Esophagus muscularis mucosa (tissue), 4 donors: ENCODE measurements around the gene TIGD3. TPM values are rescaled to one million over a fixed set of nuclear protein-coding genes. Genes with fewer than 3 reads are reported as not detected.

Experiments used
- DNase-seq: peaks from one replicate; pipeline ENCODE4 v3.0.0-alpha.2; 2017; ENCODE audit errors: extremely low spot score
- H3K27ac ChIP-seq, 4 donors: fragments of 200-600 bp; sonication (generic); replicated peaks in 1 of 4; 1 replicate in 3 of 4; 2 replicates in 1 of 4; pipeline ENCODE4 v1.5.1; 2016 to 2019; ENCODE audit warnings: mild to moderate bottlenecking in 1 of 4
- H3K27me3 ChIP-seq, 4 donors: fragments of 200-600 bp; sonication (generic); one replicate each; pipeline versions ENCODE4 v1.5.1 to v1.6.0; 2016 to 2019
- H3K36me3 ChIP-seq, 4 donors: fragments of 200-600 bp; sonication (generic); one replicate each; pipeline ENCODE4 v1.5.1; 2016 to 2019
- H3K4me1 ChIP-seq, 4 donors: fragments of 200-600 bp; sonication (generic); one replicate each; pipeline ENCODE4 v1.5.1; 2016 to 2019
- H3K4me3 ChIP-seq, 4 donors: fragments of 200-600 bp; sonication (generic); 1 replicate in 2 of 4; 2 replicates in 2 of 4; pipeline ENCODE4 v1.5.1; 2016 to 2019; ENCODE audit warnings: mild to moderate bottlenecking in 4 of 4, moderate library complexity in 1 of 4
- H3K9me3 ChIP-seq, 4 donors: fragments of 200-600 bp; sonication (generic); 1 replicate in 3 of 4; 2 replicates in 1 of 4; pipeline ENCODE4 v1.5.1; 2016 to 2019
- EP300 ChIP-seq: sonication (generic); formaldehyde crosslinking; IDR thresholded peaks from one replicate; pipeline ENCODE4 v1.6.1; 2017; ENCODE audit warnings: antibody characterized with exemption
- POLR2A ChIP-seq: fragments of 450-650 bp; IDR thresholded peaks from one replicate; pipeline ENCODE4 v1.6.1; 2017; ENCODE audit warnings: antibody characterized with exemption, moderate library complexity, mild to moderate bottlenecking, low read depth
- POLR2AphosphoS5 ChIP-seq, 2 donors: sonication (generic); formaldehyde crosslinking; IDR thresholded peaks; one replicate each; pipeline ENCODE4 v1.6.1; 2017; ENCODE audit warnings: antibody characterized with exemption in 2 of 2
- WGBS: methylation state at CpG from one replicate; pipeline ENCODE4 v1.1.5; 2018; 5-methylcytosine and 5-hydroxymethylcytosine counted together
- intact Hi-C: fragments of 100-400 bp; cut with DNase I; formaldehyde crosslinking; loops from one replicate; pipeline ENCODE4 v1.15.1; 2023
- total RNA-seq, 4 donors: library from RNA; depleted of rRNA; stranded (reverse); fragments of >200 nt; gene quantifications; one replicate each; pipeline versions ENCODE4 v1.1.0 to v1.2.1, GENCODE V29; 2016
- TF ChIP-seq, protein P1 (sequence below), 3 experiments: fragments of 200-600 bp in 2 of 3; fragments of 450-650 bp in 1 of 3; sonication (generic) in 2 of 3; IDR thresholded peaks; one replicate each; pipeline ENCODE4 v1.5.1; 2017 to 2019; ENCODE audit warnings: antibody characterized with exemption in 3 of 3, mild to moderate bottlenecking in 2 of 3, moderate library complexity in 1 of 3

Gene TIGD3
- total RNA-seq, 4 donors from 2014 or later, result 0.19 TPM; not detected in 3

DNA sequence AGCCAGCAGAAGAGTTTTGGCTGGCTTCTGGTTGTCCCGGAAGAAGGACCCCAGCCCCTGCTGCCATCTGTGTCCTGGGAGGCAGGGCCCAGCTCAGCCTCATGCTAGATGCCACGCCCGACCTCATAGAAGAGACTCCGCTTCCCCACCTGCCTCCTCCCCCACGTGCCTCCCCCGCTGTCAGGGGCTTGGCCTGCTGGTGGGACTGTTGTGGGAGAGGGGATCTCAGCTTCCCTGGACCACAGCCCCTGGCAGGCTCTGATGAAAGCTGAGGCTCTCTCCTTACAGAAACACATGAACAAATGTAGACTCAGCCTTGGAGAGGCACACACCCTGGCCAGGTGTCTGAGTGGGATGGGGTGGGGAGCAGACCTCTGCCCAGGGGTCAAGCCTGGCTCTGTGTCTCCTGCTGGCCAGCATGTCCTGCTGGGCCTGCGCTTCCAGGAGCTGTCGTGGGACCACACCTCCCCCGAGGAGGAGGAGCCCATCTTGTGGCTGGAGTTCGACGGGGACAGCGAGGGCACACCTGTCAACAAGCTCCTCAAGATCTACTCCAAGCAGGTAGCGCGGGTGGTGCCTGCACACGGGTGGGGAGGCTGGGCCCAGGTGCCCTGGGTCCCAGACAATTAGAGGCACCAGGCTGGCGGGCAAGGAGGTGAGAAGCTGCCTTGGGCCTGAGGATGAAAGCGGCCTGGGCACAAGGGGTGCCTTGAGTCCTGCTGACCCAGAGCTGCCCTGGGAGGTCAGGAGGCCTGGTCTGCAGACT is 45.9 kb downstream of the TIGD3 start:
- Histone ChIP-seq H3K9me3 (no peaks in the 10 kb centered on the region), H3K27ac (no peak overlapping the region), H3K4me1 (peaks cover 6 to 16% (median 11%) of the 10 kb centered on the region in 4 donors), H3K4me3 (no peak overlapping the region), H3K27me3 (no peaks in the 10 kb centered on the region), H3K36me3 (peaks cover 57 to 100% (median 86%) of the 10 kb centered on the region in 4 donors)
- WGBS, result 85% methylated on average over 13 of the region's 17 CpGs
- intact Hi-C loops, result no loop called here
- no peak for DNase-seq
- TF ChIP-seq EP300, result no peak

DNA sequence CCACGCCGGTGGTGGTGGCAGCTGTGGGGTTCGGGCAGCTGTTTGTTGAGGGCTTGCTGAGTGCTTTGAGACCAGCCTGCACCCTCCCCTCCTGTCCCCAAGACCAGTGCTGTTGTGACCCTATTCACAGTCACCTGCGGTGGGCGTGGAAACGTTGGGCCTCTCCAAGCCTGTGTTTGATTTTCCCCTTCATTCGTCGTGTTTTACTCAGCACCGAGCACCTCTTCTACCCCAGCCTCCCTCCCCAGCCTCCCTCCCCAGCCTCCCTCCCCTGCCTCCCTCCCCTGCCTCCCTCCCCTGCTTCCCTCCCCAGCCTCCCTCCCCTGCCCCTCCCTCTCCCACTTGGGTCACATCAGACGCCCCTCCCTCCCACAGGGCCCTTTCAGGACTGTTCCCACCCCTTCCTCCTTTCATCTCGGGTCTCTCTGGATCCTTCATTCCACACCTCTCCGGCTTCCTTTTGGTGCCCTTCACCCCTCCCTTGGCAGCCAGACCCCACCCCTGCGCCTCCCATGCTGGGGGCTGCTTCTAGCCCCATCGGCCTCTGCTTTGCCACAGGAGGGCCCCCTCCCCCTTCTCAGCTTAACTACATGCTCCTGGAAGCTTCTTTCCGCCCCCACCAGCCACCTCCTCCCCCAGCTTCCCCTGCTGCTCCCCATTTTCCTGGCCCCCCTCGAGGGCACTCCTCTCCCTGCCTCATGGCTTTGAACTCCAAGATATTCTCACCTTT is 46.7 kb downstream of the TIGD3 start:
- no peak for DNase-seq
- Histone ChIP-seq H3K27me3 (no peaks in the 10 kb centered on the region), H3K4me3 (no peak overlapping the region), H3K27ac (no peak overlapping the region), H3K9me3 (no peaks in the 10 kb centered on the region), H3K36me3 (peaks cover 56 to 100% (median 86%) of the 10 kb centered on the region in 4 donors), H3K4me1 (peaks cover 6 to 16% (median 11%) of the 10 kb centered on the region in 4 donors)
- no peak for TF ChIP-seq EP300
- TF ChIP-seq POLR2A, result no peak
- TF ChIP-seq, protein P1, sequence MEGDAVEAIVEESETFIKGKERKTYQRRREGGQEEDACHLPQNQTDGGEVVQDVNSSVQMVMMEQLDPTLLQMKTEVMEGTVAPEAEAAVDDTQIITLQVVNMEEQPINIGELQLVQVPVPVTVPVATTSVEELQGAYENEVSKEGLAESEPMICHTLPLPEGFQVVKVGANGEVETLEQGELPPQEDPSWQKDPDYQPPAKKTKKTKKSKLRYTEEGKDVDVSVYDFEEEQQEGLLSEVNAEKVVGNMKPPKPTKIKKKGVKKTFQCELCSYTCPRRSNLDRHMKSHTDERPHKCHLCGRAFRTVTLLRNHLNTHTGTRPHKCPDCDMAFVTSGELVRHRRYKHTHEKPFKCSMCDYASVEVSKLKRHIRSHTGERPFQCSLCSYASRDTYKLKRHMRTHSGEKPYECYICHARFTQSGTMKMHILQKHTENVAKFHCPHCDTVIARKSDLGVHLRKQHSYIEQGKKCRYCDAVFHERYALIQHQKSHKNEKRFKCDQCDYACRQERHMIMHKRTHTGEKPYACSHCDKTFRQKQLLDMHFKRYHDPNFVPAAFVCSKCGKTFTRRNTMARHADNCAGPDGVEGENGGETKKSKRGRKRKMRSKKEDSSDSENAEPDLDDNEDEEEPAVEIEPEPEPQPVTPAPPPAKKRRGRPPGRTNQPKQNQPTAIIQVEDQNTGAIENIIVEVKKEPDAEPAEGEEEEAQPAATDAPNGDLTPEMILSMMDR (IDR thresholded peaks at IDR 0.05), result no peak
- TF ChIP-seq POLR2AphosphoS5 (IDR thresholded peaks at IDR 0.05), result no peak
- intact Hi-C loops, result no loop called here
- 71% methylated on average over 13 of the region's 16 CpGs for WGBS

DNA sequence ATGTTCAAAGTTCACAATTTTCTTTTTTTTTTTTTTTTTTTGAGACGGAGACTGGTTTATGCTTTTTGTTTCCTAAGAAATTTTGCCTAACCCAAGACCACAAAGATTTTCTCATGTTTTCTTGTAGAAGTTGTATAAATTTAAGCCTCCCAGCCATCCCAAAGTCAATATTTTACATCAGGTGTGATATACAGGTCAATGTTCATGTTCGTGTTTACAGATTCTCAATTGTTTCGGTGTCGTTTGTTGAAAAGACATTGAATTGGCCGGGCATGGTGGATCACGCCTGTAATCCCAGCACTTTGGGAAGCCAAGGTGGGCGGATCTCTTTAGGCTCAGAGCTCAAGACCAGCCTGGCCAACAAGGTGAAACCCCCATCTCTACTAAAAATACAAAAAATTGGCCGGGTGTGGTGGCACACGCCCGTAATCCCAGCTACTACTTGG is 47.3 kb downstream of the TIGD3 start:
- Histone ChIP-seq H3K36me3 (peaks cover 51 to 100% (median 86%) of the 10 kb centered on the region in 4 donors), H3K4me1 (peaks cover 6 to 16% (median 11%) of the 10 kb centered on the region in 4 donors), H3K27me3 (no peaks in the 10 kb centered on the region), H3K4me3 (no peak overlapping the region), H3K27ac (no peak overlapping the region), H3K9me3 (no peaks in the 10 kb centered on the region)
- TF ChIP-seq, protein P1 (IDR thresholded peaks at IDR 0.05), result no peak
- TF ChIP-seq POLR2A, result no peak
- no peak for TF ChIP-seq EP300
- TF ChIP-seq POLR2AphosphoS5 (IDR thresholded peaks at IDR 0.05), result no peak
- intact Hi-C loops, result no loop called here
- no peak for DNase-seq
- WGBS, result 91% methylated on average over 10 of the region's 10 CpGs

DNA sequence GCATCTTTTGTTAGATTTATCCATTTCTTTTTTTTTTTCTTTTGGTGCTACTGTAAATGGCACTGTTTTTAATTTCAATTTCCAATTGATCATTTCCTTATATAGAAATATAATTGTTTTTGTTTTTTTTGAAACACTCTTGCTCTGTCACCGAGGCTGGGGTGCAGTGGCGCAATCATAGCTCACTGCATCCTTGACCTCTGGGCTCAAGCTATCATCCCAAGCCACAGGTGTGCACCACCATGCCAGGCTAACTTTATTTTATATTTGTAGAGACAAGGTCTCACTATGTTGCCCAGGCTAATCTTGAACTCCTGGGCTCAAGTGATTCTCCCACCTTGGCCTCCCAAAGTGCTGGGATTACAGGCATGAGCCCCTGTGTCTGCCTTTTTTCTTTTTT is 48.2 kb downstream of the TIGD3 start:
- no peak for DNase-seq
- H3K27me3 ChIP-seq, result no peaks in the 10 kb centered on the region
- TF ChIP-seq POLR2AphosphoS5 (IDR thresholded peaks at IDR 0.05) (no peak), POLR2A (no peak), EP300 (no peak)
- TF ChIP-seq, protein P1 (IDR thresholded peaks at IDR 0.05), result no peak
- H3K4me1 ChIP-seq, result peaks cover 6 to 16% (median 11%) of the 10 kb centered on the region in 4 donors
- H3K36me3 ChIP-seq, result peaks cover 43 to 100% (median 85%) of the 10 kb centered on the region in 4 donors
- no peak overlapping the region for H3K27ac ChIP-seq
- H3K9me3 ChIP-seq, result no peaks in the 10 kb centered on the region
- 88% methylated on average over 2 of the region's 2 CpGs for WGBS
- intact Hi-C loops, result no loop called here
- H3K4me3 ChIP-seq, result no peak overlapping the region

DNA sequence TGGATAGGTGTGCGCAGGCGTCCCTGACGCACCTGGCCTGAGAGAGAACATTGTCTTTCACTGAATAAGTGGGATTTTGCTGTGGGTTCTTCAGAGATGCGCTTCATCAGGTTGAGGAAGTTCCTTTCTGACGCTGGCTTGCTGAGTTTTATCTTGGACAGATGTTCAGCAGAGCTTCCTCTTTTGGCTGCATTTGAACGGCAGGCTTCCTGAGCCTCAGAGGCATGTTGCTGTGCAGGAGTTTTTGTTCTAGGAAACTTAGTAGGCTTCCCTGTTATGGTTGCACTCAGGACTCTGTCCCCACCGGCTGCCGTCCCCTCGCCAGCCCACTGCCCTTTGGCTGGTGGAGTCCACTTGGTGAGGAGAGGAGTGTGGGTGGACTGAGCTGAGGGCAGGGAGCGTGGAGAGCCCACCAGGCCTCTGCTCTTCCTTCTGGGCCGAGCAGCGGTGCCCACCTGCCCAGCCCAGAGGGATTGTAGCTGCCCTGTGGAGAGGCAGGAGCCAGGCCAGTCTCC is 49.1 kb downstream of the TIGD3 start:
- Histone ChIP-seq H3K27ac (peak overlapping the region; percentile 15 to 34 (median 25)), H3K4me3 (no peak overlapping the region), H3K4me1 (peaks cover 6 to 16% (median 11%) of the 10 kb centered on the region in 4 donors), H3K27me3 (no peaks in the 10 kb centered on the region), H3K36me3 (peaks cover 48 to 100% (median 83%) of the 10 kb centered on the region in 4 donors), H3K9me3 (no peaks in the 10 kb centered on the region)
- TF ChIP-seq POLR2AphosphoS5 (IDR thresholded peaks at IDR 0.05) (peak in 1 of 2 donors; percentile 29), POLR2A (no peak)
- DNase-seq, result no peak
- WGBS, result 75% methylated on average over 12 of the region's 12 CpGs
- intact Hi-C loops, result no loop called here
